OCI-LY1 (cell line): ENCODE data around the gene HPDL.

Source experiments
- EZH2 ChIP-seq: fragments of 200-600 bp; sonication (generic), shearing (Covaris generic); IDR thresholded peaks from 2 replicates; pipeline ENCODE4 v1.8.0; 2017; ENCODE audit warnings: borderline replicate concordance, mixed run types, mild to moderate bottlenecking, antibody characterized with exemption, low read length, moderate library complexity, mixed read lengths
- TF ChIP-seq, protein P1 (sequence below): fragments of 200-600 bp; sonication (generic), shearing (Covaris generic); IDR thresholded peaks from 2 replicates; pipeline ENCODE4 v1.5.1; 2017; ENCODE audit warnings: mild to moderate bottlenecking, antibody characterized with exemption, low read length, moderate library complexity, mixed read lengths

- TF ChIP-seq, protein P1, sequence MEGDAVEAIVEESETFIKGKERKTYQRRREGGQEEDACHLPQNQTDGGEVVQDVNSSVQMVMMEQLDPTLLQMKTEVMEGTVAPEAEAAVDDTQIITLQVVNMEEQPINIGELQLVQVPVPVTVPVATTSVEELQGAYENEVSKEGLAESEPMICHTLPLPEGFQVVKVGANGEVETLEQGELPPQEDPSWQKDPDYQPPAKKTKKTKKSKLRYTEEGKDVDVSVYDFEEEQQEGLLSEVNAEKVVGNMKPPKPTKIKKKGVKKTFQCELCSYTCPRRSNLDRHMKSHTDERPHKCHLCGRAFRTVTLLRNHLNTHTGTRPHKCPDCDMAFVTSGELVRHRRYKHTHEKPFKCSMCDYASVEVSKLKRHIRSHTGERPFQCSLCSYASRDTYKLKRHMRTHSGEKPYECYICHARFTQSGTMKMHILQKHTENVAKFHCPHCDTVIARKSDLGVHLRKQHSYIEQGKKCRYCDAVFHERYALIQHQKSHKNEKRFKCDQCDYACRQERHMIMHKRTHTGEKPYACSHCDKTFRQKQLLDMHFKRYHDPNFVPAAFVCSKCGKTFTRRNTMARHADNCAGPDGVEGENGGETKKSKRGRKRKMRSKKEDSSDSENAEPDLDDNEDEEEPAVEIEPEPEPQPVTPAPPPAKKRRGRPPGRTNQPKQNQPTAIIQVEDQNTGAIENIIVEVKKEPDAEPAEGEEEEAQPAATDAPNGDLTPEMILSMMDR, result no peak
- no peak for TF ChIP-seq EZH2
Measured at GRCh38 chr1:45332346-45332720, 5.6 kb downstream of the HPDL start.
